Tibial nerve (tissue), 4 donors: ENCODE measurements around the gene ARFRP1. TPM values are rescaled to one million over a fixed set of nuclear protein-coding genes. Genes with fewer than 3 reads are reported as not detected.
A peak's percentile ranks its signal among the peaks of the same experiment; 100 is the strongest.

ENCODE experiments used
- DNase-seq, 2 donors: peaks; one replicate each; pipeline ENCODE4 v3.0.0-alpha.2; 2019; ENCODE audit warnings: low spot score in 2 of 2
- H3K27ac ChIP-seq, 4 donors: fragments of 200-600 bp; sonication (generic) in 3 of 4; one replicate each; pipeline ENCODE4 v1.5.1; 2017 to 2019; ENCODE audit warnings: mild to moderate bottlenecking in 1 of 4
- H3K27me3 ChIP-seq, 2 donors: fragments of 200-600 bp; sonication (generic) in 1 of 2; one replicate each; pipeline versions ENCODE4 v1.5.1 to v1.6.0; 2017 to 2019
- H3K36me3 ChIP-seq, 3 donors: fragments of 200-600 bp; sonication (generic); one replicate each; pipeline ENCODE4 v1.5.1; 2018 to 2019
- H3K4me1 ChIP-seq, 4 donors: fragments of 200-600 bp; sonication (generic) in 3 of 4; one replicate each; pipeline ENCODE4 v1.5.1; 2017 to 2019
- H3K4me3 ChIP-seq, 4 donors: fragments of 200-600 bp; sonication (generic) in 3 of 4; one replicate each; pipeline ENCODE4 v1.5.1; 2017 to 2019; ENCODE audit warnings: mild to moderate bottlenecking in 1 of 4, moderate library complexity in 1 of 4
- H3K9me3 ChIP-seq, 4 donors: fragments of 200-600 bp; sonication (generic) in 3 of 4; one replicate each; pipeline ENCODE4 v1.5.1; 2017 to 2019
- CTCF ChIP-seq, 5 experiments: fragments of 200-600 bp in 3 of 5; fragments of 450-650 bp in 2 of 5; sonication (generic) in 3 of 5; IDR thresholded peaks; one replicate each; pipeline ENCODE4 v1.5.1; 2016 to 2019; ENCODE audit warnings: antibody characterized with exemption in 5 of 5, mild to moderate bottlenecking in 3 of 5, moderate library complexity in 2 of 5
- EP300 ChIP-seq, 2 donors: sonication (generic); formaldehyde crosslinking; IDR thresholded peaks; one replicate each; pipeline ENCODE4 v1.6.1; 2017; ENCODE audit warnings: antibody characterized with exemption in 2 of 2, mild to moderate bottlenecking in 1 of 2
- POLR2A ChIP-seq, 2 donors: fragments of 450-650 bp; IDR thresholded peaks; one replicate each; pipeline ENCODE4 v1.6.1; 2017; ENCODE audit warnings: antibody characterized with exemption in 2 of 2, mild to moderate bottlenecking in 2 of 2, moderate library complexity in 2 of 2
- WGBS, 2 donors: methylation state at CpG; one replicate each; pipeline ENCODE4 v1.1.5; 2018; 5-methylcytosine and 5-hydroxymethylcytosine counted together
- total RNA-seq, 4 donors: library from RNA; depleted of rRNA; stranded (reverse); fragments of >200 nt; gene quantifications; one replicate each; pipeline ENCODE4 v1.1.0, GENCODE V29; 2016

Gene ARFRP1
- total RNA-seq, 4 donors from 2014 or later = 36.9 to 71.1 (median 50.9) TPM

- DNase-seq = no peak
- no peak overlapping the region for H3K4me3 ChIP-seq
- H3K36me3 ChIP-seq = peaks cover 0 to 76% (median 2%) of the 10 kb centered on the region in 3 donors
- no peak for TF ChIP-seq EP300 (IDR thresholded peaks at IDR 0.05)
- no peak for TF ChIP-seq CTCF (IDR thresholded peaks at IDR 0.05)
- no peak for TF ChIP-seq POLR2A (IDR thresholded peaks at IDR 0.05)
- H3K27ac ChIP-seq = no peak overlapping the region
- peaks cover 0 to 71% (median 27%) of the 10 kb centered on the region in 4 donors for H3K4me1 ChIP-seq
- WGBS, 2 donors = 84% methylated on average over 18 to 25 of the region's 37 CpGs
- no peaks in the 10 kb centered on the region for H3K27me3 ChIP-seq
- H3K9me3 ChIP-seq = no peaks in the 10 kb centered on the region
Measured at GRCh38 chr20:63694584-63695423, 13.0 kb downstream of the ARFRP1 start.

- Histone ChIP-seq H3K4me3 (no peak overlapping the region), H3K9me3 (no peaks in the 10 kb centered on the region), H3K4me1 (peaks cover 0 to 67% (median 21%) of the 10 kb centered on the region in 4 donors), H3K27ac (no peak overlapping the region), H3K36me3 (peaks cover 0 to 79% (median 2%) of the 10 kb centered on the region in 3 donors), H3K27me3 (no peaks in the 10 kb centered on the region)
- no peak for DNase-seq
- TF ChIP-seq CTCF (IDR thresholded peaks at IDR 0.05) = no peak
- no peak for TF ChIP-seq POLR2A (IDR thresholded peaks at IDR 0.05)
- no peak for TF ChIP-seq EP300 (IDR thresholded peaks at IDR 0.05)
- 89 to 97% methylated on average over 11 to 15 of the region's 21 CpGs for WGBS, 2 donors
Measured at GRCh38 chr20:63693733-63694583, 13.8 kb downstream of the ARFRP1 start.

- Histone ChIP-seq H3K27me3 (no peaks in the 10 kb centered on the region), H3K9me3 (no peaks in the 10 kb centered on the region), H3K4me3 (no peak overlapping the region), H3K4me1 (peaks cover 0 to 67% (median 21%) of the 10 kb centered on the region in 4 donors), H3K27ac (peak overlapping the region in 1 of 4 donors; percentile 66), H3K36me3 (peaks cover 0 to 78% (median 2%) of the 10 kb centered on the region in 3 donors)
- DNase-seq = no peak
- WGBS, 2 donors = 72 to 83% methylated on average over 6 to 10 of the region's 10 CpGs
- TF ChIP-seq POLR2A (IDR thresholded peaks at IDR 0.05) = no peak
- no peak for TF ChIP-seq CTCF (IDR thresholded peaks at IDR 0.05)
- TF ChIP-seq EP300 (IDR thresholded peaks at IDR 0.05) = no peak
Measured at GRCh38 chr20:63693083-63693732, 14.6 kb downstream of the ARFRP1 start.

- H3K27ac ChIP-seq = peak overlapping the region in 3 of 4 donors; percentile 38 to 66 (median 50)
- peaks cover 0 to 71% (median 2%) of the 10 kb centered on the region in 3 donors for H3K36me3 ChIP-seq
- H3K9me3 ChIP-seq = no peaks in the 10 kb centered on the region
- no peaks in the 10 kb centered on the region for H3K27me3 ChIP-seq
- TF ChIP-seq POLR2A (IDR thresholded peaks at IDR 0.05) = no peak
- no peak for TF ChIP-seq CTCF (IDR thresholded peaks at IDR 0.05)
- TF ChIP-seq EP300 (IDR thresholded peaks at IDR 0.05) = no peak
- no peak overlapping the region for H3K4me3 ChIP-seq
- no peak for DNase-seq
- H3K4me1 ChIP-seq = peaks cover 0 to 67% (median 25%) of the 10 kb centered on the region in 4 donors
- WGBS, 2 donors = 63 to 71% methylated on average over 11 to 14 of the region's 20 CpGs
Measured at GRCh38 chr20:63692436-63693082, 15.2 kb downstream of the ARFRP1 start.
